ENCODE results near the gene TACR1.

Gene TACR1

GRCh38 chr2:75007061-75007460, 192.3 kb downstream of the TACR1 start:
- H3K4me3 ChIP-seq (ENCODE audit: low read length): no peak overlapping the region
- DNase-seq (ENCODE audit: low read depth): no peak
- no peak for TF ChIP-seq CTCF (conservative IDR thresholded peaks at IDR 0.05; ENCODE audit: low read depth, low read length)

- no peak for DNase-seq (ENCODE audit: low read depth)
- no peak for TF ChIP-seq CTCF (conservative IDR thresholded peaks at IDR 0.05; ENCODE audit: low read depth, low read length)
- H3K4me3 ChIP-seq (ENCODE audit: low read length): no peak overlapping the region
Observed at GRCh38 chr2:75006041-75006440, 193.3 kb downstream of the TACR1 start.

GRCh38 chr2:75003773-75004172, 195.5 kb downstream of the TACR1 start:
- H3K4me3 ChIP-seq (ENCODE audit: low read length): no peak overlapping the region
- no peak for TF ChIP-seq CTCF (conservative IDR thresholded peaks at IDR 0.05; ENCODE audit: low read depth, low read length)
- DNase-seq (ENCODE audit: low read depth): no peak

GRCh38 chr2:75003276-75003675, 196.0 kb downstream of the TACR1 start:
- no peak for DNase-seq (ENCODE audit: low read depth)
- no peak overlapping the region for H3K4me3 ChIP-seq (ENCODE audit: low read length)
- no peak for TF ChIP-seq CTCF (conservative IDR thresholded peaks at IDR 0.05; ENCODE audit: low read depth, low read length)

- no peak overlapping the region for H3K4me3 ChIP-seq (ENCODE audit: low read length)
- DNase-seq (ENCODE audit: low read depth): no peak
- no peak for TF ChIP-seq CTCF (conservative IDR thresholded peaks at IDR 0.05; ENCODE audit: low read depth, low read length)
Observed at GRCh38 chr2:75002007-75002406, 197.3 kb downstream of the TACR1 start.

- DNase-seq (ENCODE audit: low read depth): no peak
- H3K4me3 ChIP-seq (ENCODE audit: low read length): no peak overlapping the region
- TF ChIP-seq CTCF (conservative IDR thresholded peaks at IDR 0.05; ENCODE audit: low read depth, low read length): no peak
Observed at GRCh38 chr2:74999468-74999867, 199.9 kb downstream of the TACR1 start.
